Measurements from ENCODE around the gene PIGO.

The PIGO gene

DNA sequence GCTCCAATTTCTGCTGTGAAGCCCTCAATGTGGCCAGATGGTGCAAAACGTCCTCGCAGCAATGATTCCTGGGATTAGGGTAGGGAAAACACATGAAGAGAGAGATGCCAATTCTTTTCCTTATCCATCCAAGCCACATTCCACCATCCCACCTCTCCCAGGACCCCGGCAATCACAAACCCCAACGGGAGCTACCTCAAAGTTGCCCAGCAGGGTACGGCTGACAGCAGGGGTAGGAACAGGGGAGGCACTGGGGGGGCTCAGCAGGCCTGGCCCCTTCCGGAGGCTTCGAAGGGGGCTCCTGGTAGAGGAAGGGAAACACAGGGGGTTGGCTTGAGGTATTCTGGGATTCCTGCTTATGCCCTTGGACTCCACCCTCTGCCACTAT is 9.9 kb upstream of the PIGO start:
- no peak for DNase-seq (ENCODE audit: low spot score)

DNA sequence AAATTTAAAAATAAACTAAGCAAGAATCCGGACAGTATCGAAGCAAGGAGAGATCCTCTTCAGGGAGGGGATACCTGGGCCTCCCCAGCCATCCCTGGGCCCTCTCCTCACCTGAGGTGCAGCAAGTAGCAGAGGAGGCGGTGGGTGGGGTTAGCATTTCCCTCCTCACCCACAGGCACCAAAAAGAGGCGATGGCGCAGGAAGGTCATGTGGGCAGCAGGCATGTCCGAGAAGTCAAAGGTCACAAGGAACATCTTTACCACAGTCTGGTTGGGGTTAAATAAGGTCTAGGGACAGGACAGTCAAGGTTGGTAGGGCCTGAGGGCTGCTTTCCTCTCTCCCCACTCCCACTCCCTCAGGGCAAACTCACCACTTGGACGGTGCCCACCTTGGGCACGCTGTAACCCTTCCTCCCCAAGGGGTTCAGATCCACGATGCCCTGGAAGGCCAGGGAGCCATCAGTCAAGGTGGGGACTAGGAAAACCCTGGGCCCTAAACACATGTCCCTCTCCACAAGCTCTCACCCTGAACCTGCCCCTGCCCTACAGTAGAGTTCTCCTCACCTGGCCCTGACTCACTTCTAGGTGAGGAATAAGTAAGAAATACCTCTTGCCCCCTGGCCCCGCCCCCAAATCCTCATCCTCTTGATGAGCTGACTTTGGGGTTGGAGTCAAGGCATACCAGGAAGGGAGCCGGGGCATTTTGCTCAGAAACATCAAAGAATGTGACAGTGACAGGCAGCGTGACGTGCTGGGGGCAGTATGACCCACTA is 9.4 kb upstream of the PIGO start:
- DNase-seq (ENCODE audit: low spot score) = no peak

DNA sequence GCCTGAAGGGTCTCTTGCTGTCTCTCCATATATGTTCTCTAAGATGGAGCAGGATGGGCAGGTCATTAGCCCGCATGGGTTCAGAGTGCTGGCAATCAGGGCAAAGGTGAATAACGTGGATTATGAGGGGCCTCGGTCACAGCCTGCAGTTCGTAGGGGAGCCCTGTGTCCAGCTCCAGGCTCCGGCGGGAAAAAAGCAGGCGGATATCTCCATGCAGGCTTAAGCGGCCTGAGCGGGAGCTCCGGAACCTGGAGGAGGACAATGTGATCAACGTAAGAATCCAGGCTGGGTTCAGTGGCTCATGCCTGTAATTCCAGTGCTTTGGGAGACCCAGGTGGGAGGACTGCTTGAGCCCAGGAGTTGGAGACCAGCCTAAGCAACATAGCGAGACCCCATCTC is 8.7 kb upstream of the PIGO start:
- no peak for DNase-seq (ENCODE audit: low spot score)

DNA sequence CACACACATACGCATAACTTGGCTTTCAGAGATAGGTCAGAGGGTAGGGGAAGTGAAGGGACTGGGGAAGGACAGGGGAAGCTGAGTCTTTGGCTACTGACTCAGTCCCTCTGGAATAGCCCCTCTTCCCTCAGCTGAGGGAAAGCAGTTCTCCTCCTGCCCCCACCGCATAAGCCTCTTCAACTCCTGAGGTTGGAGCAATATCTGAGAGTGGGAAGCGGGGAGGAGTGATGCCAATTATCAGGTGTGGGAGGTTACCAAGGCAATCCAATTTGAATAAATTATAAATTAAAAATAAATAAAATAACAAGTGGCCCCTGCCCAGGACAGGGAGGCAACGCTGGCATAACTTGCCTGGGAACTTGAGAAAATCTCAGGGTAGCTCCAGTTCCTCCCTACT is 8.2 kb upstream of the PIGO start:
- DNase-seq (ENCODE audit: low spot score) = no peak

DNA sequence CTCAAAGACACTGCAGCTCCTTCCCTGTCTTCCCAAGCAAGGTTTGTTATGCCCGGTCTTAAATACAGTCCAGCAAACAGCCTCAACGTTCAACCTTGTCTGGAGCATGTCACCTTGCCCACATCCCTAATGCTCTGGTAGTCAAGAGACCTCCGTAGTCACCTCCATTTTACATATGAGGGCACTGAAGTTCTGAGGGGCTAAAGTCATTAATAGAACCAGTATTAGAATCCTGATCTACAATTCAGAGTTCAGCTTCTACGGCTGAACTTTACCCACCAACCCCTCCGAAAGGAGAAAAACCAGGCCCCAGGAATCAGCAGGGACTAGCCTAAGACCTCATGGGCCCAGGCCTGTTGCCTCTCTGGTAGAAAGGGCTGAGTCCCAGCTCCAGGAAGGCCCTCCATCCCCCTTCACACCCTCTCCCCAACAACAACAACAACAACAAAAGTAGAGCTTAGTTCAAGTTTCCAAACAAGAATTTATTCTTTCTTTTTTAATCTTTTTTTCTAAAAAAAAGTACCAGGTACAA is 7.3 kb upstream of the PIGO start:
- DNase-seq (ENCODE audit: low spot score) = no peak

DNA sequence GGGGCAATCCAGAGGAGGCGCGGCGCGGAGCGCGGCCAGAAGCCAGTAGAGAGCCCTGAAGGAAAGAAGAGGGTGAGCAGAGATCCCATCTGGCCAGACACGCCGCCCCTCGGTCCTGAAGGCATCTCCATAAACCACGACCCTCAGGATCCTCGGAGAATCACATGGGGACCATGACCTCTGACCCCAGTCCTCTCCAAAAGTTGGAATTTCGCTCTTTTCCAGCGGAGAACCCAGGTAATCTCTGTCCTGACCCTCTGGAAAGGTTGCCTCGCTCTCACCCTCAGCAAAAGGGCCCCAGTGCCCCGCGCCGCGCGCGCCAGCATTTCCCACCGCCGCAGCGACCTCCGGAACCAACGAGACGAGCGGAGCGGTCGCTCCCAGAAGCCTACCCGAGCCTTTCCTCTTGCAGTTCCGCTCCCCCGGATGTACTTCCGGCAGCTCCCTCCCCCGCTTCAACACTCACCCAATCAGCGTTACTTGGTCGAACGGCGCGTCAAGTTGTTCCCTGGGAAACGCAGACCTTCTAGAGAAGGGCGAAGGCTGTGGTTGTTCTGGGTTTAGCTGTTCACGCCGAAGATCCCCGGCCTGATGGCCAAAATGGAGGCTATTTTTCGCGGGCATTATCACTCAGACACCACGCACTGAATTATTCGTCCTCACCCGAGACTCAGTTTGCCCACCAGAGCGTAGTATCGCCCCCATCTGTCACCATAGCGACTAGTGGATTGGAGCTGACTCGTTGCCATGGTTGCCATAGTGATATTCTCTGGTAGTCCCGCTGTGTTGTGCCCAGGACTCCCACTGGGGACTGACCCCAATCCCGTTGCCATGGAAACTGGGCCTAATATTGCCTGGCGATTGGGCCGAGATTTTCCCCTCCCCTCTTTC is 6.6 kb upstream of the PIGO start, which contains the start of gene STOML2:
TSS of gene STOML2 (minus strand) at position 363 of the 891 bp plus-strand sequence. CDS start at position 326, 37 bp downstream.
- DNase-seq (ENCODE audit: low spot score) = peak; percentile 98

DNA sequence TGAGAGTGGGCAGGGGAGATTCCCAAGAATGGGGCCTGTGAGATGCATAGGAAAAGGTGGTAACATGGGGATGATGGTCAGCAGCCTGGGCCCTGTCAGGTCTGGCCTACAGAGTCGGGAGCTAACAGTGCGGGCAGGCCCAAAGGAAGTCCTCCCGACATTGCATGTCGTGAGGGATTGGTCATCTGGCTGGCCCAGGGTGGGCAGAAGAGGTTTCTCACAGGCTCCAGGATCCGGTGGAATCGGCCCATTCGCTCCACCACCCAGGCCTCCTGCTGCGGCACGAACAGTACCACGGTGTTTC is 6.0 kb upstream of the PIGO start:
- DNase-seq (ENCODE audit: low spot score) = no peak

DNA sequence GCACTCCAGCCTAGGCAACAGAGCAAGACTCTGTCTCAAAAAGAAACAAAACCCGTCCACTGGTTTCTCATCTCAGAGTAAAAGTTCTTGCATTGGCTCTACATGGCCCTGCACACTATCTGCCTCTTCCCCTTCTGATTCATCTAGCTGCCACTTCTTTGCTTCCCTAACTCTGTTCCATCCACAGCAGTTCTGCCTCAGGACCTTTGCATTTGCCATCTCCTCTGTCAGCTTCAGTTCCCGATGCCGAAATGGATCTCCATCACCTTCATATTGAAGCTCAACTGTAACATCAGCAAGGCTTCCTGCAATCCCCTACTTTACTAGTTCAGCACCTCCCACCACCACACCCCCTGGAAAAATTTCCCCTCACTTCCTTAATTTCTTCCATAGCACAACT is 1.2 kb upstream of the PIGO start:
- DNase-seq (ENCODE audit: low spot score) = no peak

DNA sequence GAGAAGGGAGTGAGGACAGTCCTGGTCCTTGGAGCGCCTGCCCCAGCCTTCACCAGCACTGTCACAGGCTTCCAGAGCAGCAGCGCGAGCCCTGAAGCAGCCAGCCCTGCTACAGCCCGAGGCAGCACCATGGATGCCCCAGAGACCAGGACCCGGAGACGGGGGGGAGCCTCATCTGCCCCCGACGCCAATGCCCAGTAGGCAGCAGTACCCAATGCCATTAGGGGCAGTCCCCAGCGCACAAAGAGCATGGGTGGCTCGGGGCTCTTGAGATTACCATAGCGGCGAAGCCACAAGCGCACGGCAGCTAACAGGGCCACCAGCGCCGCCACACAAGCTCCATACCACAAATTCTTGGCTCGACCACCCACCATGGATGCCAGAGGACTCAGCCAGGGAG is 4.9 kb downstream of the PIGO start:
- no peak for DNase-seq (ENCODE audit: low spot score)

DNA sequence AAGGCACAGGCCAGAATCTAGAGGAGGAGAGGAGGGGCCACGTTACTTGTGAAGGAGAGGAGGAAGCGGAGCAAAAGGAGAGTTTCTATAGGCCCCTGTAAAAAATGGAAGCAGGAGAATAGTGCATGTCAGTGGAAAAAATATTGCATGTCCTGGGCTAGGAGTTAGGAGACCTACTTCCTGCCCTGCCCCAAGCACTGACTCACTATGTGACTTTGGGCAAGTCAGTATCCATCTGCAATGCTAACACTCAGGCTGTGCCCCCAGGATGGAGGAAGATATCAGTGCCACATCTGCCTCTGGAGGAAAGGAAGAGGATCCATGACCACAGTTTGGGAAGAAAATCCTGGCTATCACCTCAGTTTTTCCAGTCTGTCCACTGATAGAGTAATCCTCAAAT is 7.0 kb downstream of the PIGO start:
- DNase-seq (ENCODE audit: low spot score) = no peak

DNA sequence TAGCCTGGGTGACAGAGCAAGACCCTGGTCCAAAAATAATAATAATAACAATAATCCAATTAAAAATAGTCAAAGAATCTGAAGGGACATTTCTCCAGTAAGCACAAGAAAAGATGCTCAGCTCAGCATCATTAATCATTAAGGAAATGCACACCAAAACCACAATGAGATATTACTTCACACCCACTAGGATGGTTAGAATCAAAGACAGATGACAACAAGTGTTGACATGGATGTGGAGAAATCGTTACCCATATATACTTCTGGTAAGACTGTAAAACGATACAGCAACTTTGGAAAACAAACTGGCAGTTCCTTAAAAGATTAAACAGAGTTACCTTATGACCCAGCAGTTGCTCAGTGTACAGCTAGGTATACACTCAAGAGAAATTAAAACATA is 11.3 kb downstream of the PIGO start:
- DNase-seq (ENCODE audit: low spot score) = no peak

DNA sequence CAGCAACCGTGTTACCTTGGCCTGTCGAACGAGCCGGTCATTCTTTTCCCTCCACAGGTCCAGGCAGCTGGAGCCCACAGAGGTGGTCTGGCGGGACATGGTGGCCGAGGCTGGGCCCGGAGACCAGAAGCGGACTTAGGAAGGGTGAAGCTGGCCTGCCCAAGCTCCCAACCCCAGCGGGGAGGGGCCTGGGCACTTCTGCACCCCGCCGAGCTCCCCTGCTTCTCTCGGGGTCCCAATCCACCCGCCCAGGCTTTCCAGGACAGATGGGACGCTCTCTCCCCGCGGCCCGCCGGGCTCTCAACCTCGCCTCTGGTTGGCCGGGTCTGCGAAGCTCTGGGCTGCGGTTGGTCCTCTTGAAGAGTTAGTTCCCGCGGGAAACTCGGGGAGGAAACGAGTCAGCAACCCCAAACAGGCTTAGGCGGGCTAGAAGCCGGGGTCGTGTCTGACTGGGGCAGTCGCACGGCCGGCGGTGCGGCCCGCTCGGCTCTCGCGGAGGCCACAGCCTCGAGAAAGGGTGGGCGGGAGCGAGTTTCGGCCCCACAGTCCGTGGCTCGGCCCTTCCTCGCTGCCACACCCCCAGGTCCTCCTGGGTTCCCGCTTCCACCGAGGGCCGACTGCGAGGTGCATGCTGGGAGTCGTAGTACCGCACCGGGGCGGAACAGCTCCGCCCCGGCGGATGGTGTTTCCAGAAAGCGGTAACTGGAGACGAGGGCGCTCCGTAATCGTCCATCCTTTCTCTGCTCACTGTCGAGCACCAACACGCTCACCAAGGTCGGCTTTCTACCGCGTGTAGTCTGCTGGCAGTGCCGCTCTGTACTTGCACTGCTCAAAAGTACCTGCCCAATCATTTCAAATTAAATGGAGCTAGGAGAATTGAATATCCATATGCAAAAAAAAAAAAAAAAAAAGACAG is 16.7 kb downstream of the PIGO start, which contains the start of gene FANCG:
TSS of gene FANCG (minus strand) at position 517 of the 916 bp plus-strand sequence. CDS start at position 99, 418 bp downstream.
- DNase-seq (ENCODE audit: low spot score) = peak; percentile 89

DNA sequence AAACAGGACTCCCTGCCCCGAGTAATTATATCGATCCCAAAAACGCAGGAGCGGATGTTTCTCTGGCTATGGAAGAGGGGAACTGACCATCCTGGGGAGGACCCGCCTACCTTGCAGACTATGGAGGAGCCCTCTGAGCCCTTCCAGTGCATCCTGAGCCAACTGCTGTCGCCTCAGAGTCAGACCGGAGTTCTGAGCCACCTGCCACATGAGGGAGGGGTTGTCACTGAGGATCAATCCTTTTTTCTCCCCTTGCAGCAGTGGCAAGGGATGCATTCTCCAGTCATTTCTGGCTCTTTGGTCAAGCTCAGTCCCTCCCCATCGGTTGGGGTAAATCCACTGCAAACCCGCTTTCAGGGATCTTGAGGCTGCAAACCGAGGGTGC is 17.4 kb downstream of the PIGO start:
- no peak for DNase-seq (ENCODE audit: low spot score)

DNA sequence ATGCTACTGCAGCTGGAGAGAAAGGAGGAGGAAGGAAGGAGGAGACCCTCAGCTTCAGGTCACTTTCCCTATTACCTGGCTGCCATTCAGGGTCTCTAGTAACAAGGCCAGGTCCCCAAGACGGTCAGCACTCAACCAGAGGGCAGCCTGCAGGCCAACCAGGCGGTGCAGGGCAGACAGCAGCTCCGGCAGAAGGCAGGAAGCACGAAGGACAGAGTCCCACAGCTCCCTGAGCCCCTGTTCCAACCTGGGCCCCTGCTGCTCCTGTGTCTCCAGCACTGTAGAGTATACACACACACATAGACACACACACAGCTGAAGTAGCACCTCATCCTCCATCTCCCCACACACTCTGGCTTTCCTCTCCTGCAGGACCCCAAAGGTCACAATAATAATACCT is 18.3 kb downstream of the PIGO start:
- DNase-seq (ENCODE audit: low spot score) = no peak

DNA sequence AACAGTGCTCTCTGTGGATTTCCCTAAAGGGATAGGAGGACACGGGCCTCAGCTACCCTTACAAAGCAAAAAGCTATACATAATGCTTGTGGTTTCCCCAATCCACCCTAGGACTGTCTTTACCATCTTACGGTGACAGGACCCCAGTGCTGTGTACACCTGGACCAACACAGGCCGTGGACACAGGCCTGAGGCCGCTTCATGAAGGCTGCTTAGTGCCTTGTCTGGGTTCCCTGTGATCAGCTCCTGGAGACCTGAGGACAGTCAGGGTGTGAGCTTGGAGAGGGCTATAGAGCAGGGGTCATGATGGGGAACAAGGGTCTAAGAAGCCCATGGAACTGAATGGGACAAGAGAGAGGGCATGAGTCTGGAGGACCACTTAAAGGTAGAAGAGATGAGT is 19.5 kb downstream of the PIGO start:
- no peak for DNase-seq (ENCODE audit: low spot score)

DNA sequence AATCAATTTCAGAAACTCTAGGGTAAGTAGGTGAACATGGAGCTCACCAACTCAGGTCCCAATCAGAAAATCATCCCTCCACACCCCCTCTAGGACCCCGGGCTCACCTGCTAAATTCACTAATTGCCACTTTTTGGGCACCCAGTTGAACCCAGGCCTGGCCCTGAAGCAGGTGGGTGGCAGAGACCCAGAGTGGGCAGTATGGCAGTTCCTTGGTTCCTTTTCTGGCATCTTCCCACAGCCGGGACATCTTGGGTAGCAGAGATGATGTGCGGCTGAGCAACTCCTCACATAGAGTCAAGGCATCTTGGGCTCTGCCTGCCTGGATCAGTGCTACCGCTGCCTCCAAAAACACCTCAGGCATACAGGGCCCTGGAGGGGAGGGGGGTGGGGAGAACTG is 21.0 kb downstream of the PIGO start:
- no peak for DNase-seq (ENCODE audit: low spot score)

DNA sequence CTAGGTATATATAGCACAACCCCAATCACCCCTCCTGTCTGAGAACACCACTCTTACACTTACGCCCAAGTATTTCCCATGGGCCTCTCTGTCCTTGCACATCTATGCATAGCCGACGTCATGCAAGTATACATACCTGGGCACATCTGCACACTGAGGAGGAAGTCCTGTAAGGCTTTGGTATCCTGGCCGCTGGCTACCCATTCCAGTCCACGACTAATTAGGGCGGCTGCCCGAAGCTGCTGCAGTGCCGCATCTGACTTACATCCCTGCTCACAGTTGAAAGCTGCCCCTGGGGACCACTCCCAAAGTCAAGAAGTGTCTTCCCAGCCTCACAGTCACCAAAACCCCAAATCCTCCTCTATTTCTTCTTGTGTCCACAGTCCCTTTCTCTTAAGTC is 21.6 kb downstream of the PIGO start:
- DNase-seq (ENCODE audit: low spot score) = no peak

DNA sequence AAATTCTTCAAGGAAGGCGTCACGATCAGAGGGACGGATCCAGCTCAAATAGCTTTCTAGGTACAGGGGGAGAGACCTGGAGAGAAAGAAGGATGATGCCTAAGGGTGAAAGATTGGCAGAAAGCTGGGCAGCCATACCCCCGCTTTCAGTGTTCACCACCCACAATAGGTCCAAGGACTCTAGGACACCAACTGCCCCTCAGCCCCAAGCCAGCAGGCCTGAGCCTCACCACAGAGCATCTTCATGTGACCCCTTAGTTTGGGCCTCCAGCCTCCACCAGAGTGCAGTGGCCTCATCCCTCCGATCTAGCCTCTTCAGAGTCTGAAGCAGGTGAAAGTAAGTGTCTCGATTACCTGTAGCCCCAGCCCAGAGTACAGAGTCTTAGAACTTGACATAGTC is 22.2 kb downstream of the PIGO start:
- DNase-seq (ENCODE audit: low spot score) = no peak

DNA sequence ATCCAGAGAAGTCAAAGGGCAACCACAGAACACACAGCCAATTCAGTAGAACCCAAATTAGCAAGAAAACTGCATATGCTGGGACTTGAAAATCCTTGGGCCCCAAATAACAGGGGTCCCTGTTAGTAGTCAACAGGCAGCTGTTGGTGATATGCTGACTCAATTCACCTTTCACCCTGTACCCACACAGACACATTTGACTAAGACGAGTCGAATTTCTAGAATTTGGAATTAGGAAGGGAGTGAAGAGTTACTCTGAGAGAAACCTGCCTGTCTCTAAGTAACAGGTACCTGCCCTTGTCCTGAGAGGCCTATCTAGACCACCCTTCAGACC is 23.1 kb downstream of the PIGO start:
- DNase-seq (ENCODE audit: low spot score) = no peak

DNA sequence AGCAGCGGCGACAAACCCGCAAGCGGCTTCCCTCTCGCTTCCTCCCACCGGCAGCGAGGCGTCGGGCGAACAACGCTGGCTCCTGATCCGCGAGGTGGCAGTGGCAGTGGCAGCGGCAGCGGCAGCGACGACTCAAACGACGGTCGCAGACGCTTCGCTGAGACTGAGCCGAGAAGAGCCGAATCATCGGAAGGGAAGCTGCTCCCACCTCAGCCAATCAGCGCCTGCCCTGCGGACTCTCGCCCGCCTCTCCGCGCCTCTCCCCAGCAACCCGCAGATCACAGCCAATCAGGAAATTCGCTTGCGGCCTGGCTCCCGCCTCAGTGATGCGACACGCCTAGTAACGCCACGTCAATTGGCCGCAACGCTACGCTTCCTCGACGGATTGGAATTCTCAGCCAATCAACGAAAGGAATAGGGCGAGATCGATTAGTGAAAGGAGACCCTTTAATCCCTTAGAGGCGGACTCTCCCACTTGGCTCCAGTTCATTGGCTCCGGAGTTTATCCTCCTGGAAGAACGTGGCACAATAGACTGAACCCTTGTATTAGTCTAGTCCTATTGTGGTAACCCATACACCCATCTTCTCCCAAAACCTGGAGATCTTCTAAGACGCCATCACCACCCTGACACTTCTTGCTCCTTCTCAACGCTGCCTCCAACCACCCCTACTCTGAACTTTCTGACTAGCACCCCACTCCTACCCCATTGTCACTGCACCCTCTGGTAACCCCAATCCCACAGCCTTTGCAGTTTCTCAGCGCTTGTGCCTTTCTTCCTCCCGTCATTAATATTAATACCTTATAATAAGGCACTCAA is 23.7 kb downstream of the PIGO start, which contains the start of gene VCP:
TSS of gene VCP (minus strand) at position 165 of the 818 bp plus-strand sequence. CDS start 272 bp downstream, outside the sequence.
- DNase-seq (ENCODE audit: low spot score) = peak; percentile 100

DNA sequence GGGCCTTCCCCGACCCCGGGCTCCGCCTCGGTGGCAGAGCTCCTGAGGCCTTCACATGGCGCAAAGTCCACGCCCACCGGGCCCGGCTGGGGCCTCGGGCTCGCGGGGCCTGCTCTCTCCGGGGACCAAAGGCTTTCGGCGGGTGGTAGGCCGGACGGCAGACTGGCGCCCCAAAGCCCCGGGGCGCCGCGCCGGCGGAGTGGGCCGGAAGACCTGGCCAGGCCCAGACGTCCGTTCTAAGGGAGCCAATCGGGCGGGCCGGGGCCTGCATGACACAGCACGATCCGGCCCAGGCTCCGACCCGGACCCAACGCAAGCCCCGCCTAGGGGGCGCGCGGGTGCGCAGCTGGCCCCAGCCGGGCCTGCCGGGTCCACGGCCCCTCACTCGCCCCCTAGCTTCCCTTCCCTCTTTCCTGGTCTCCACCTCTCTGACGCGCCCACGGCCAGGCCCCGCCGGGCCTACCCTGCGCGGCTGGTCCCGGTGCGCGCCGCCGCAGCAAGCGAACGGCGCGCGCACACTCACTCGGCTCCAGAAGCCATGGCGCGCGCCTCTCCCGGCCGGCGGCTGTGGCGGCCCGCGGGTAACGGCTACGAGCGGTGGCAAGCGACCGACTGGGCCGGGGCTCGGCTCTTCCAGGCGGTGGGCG is 24.5 kb downstream of the PIGO start:
- DNase-seq (ENCODE audit: low spot score) = peak; percentile 56
